K562 (cell line): ENCODE results near the gene SPRY4. TPM values are rescaled to one million over a fixed set of nuclear protein-coding genes. Genes with fewer than 3 reads are reported as not detected.
A peak's percentile ranks its signal among the peaks of the same experiment; 100 is the strongest.

Source experiments
- BRF1 ChIP-seq: IDR thresholded peaks from 3 replicates; pipeline ENCODE4 v1.6.1; 2011; ENCODE audit warnings: borderline replicate concordance, mild to moderate bottlenecking; ENCODE audit not compliant: insufficient read length; ENCODE audit errors: extremely low read depth
- FOXA3 ChIP-seq, 2 experiments: fragments of 450-650 bp in 1 of 2; sonication (generic) in 1 of 2; formaldehyde crosslinking; IDR thresholded peaks in 1 of 2; conservative IDR thresholded peaks in 1 of 2; 2 replicates each; pipeline versions ENCODE4 v1.4.0 to v1.8.0; 2020 to 2022; ENCODE audit warnings: mild to moderate bottlenecking in 2 of 2, missing genetic modification reagents in 1 of 2
- GATAD2B ChIP-seq: fragments of 450-650 bp; IDR thresholded peaks from 2 replicates; pipeline ENCODE4 v1.6.1; 2017; ENCODE audit warnings: mild to moderate bottlenecking, borderline replicate concordance
- HNRNPK ChIP-seq: fragments of 200-400 bp; formaldehyde crosslinking; IDR thresholded peaks from one replicate; pipeline ENCODE4 v1.6.1; 2018; ENCODE audit warnings: mild to moderate bottlenecking, low read depth, low read length; ENCODE audit not compliant: poor library complexity, severe bottlenecking
- JUN ChIP-seq, 2 experiments: sonication (generic) in 1 of 2; formaldehyde crosslinking in 1 of 2; IDR thresholded peaks; 2 replicates each; pipeline versions ENCODE4 v1.6.1 to v1.8.0; 2012 to 2022; ENCODE audit warnings: borderline replicate concordance in 2 of 2, mild to moderate bottlenecking in 2 of 2, improper control_type of control experiment in 1 of 2, low read depth in 1 of 2, low read length in 1 of 2, missing genetic modification reagents in 1 of 2
- KDM2B ChIP-seq: fragments of 250-450 bp; sonication (Bioruptor Pico); IDR thresholded peaks from 2 replicates; pipeline ENCODE4 v1.8.0; 2021; ENCODE audit warnings: mild to moderate bottlenecking, moderate library complexity
- KHSRP ChIP-seq: fragments of 450-650 bp; IDR thresholded peaks from 2 replicates; pipeline ENCODE4 v1.6.1; 2017
- NCOA2 ChIP-seq, 2 experiments: fragments of 450-650 bp; IDR thresholded peaks; 2 replicates each; pipeline ENCODE4 v1.6.1; 2018; ENCODE audit warnings: mild to moderate bottlenecking in 2 of 2, moderate library complexity in 1 of 2; ENCODE audit not compliant: partially characterized antibody in 2 of 2
- RBM17 ChIP-seq: fragments of 200-400 bp; formaldehyde crosslinking; IDR thresholded peaks from 2 replicates; pipeline ENCODE4 v1.6.1; 2017; ENCODE audit warnings: low read depth, mild to moderate bottlenecking, low read length, borderline replicate concordance
- SNRNP70 ChIP-seq: fragments of 200-400 bp; formaldehyde crosslinking; optimal IDR thresholded peaks from 2 replicates; pipeline ENCODE3; 2017; ENCODE audit warnings: low read depth, low read length
- SRSF9 ChIP-seq: fragments of 200-400 bp; formaldehyde crosslinking; IDR thresholded peaks from 2 replicates; pipeline ENCODE4 v1.6.1; 2017; ENCODE audit warnings: low read depth, low read length, borderline replicate concordance
- TAL1 ChIP-seq: fragments of 450-650 bp; IDR thresholded peaks from 2 replicates; pipeline ENCODE4 v1.6.1; 2016; ENCODE audit warnings: mild to moderate bottlenecking
- TARDBP ChIP-seq: fragments of 450-650 bp; IDR thresholded peaks from 2 replicates; pipeline ENCODE4 v1.6.1; 2016
- THRAP3 ChIP-seq: fragments of 450-650 bp; IDR thresholded peaks from 2 replicates; pipeline ENCODE4 v1.6.1; 2016; ENCODE audit warnings: mild to moderate bottlenecking, inconsistent platforms, borderline replicate concordance
- ZBTB8A ChIP-seq: fragments of 450-650 bp; IDR thresholded peaks from 2 replicates; pipeline ENCODE4 v1.6.1; 2018; ENCODE audit warnings: mild to moderate bottlenecking, moderate library complexity; ENCODE audit not compliant: partially characterized antibody
- ZFP1 ChIP-seq: fragments of 450-650 bp; formaldehyde crosslinking; IDR thresholded peaks from 2 replicates; pipeline ENCODE4 v1.4.0; 2020; ENCODE audit warnings: mild to moderate bottlenecking, mixed read lengths
- ZNF431 ChIP-seq: sonication (generic); formaldehyde crosslinking; IDR thresholded peaks from 2 replicates; pipeline ENCODE4 v1.8.0; 2022; ENCODE audit warnings: mild to moderate bottlenecking, missing genetic modification reagents
- ZNF76 ChIP-seq: fragments of 250-450 bp; sonication (Bioruptor Pico); IDR thresholded peaks from 2 replicates; pipeline ENCODE4 v1.4.0; 2020; ENCODE audit warnings: mild to moderate bottlenecking, moderate library complexity, borderline replicate concordance
- polyA plus RNA-seq, 8 experiments: library from polyadenylated mRNA; depleted of rRNA in 4 of 8; stranded (reverse) in 5 of 8; unstranded in 3 of 8; fragments of >200 nt; fragmentation: Nextera tagmentation in 2 of 8; fragmentation: Illumina TruSeq in 1 of 8; extraction: Ambion mirVana in 2 of 8; extraction: Trizol in 1 of 8; gene quantifications; 2 replicates each; pipeline versions ENCODE4 v1.2.1 to v1.2.3, GENCODE V29; 2011 to 2014; ENCODE audit warnings: inconsistent platforms in 1 of 8, missing spikeins in 1 of 8
- total RNA-seq, 7 experiments: library from RNA; depleted of rRNA in 6 of 7; stranded (reverse); fragments of >200 nt in 6 of 7; fragmentation: Illumina TruSeq in 2 of 7; extraction: Trizol in 2 of 7; gene quantifications; 2 replicates each; pipeline versions ENCODE4 v1.2.1 to v1.2.3, GENCODE V29; 2011 to 2021; ENCODE audit warnings: low replicate concordance in 1 of 7
- TF ChIP-seq, protein P1 (sequence below): fragments of 250-450 bp; sonication (Bioruptor Pico); IDR thresholded peaks from 2 replicates; pipeline ENCODE4 v1.5.0; 2022; ENCODE audit warnings: mild to moderate bottlenecking
- TF ChIP-seq, protein P2 (sequence below): fragments of 250-450 bp; sonication (Bioruptor Pico); IDR thresholded peaks from 2 replicates; pipeline ENCODE4 v1.5.0; 2021
- TF ChIP-seq, protein P3 (sequence below): fragments of 250-450 bp; sonication (Bioruptor Pico); IDR thresholded peaks from 2 replicates; pipeline ENCODE4 v1.8.0; 2022; ENCODE audit warnings: inconsistent platforms, mild to moderate bottlenecking, moderate library complexity, borderline replicate concordance
- TF ChIP-seq, protein P4 (sequence below): fragments of 250-450 bp; sonication (Bioruptor Pico); IDR thresholded peaks from 2 replicates; pipeline ENCODE4 v1.4.0; 2020; ENCODE audit warnings: mild to moderate bottlenecking

SPRY4 gene
- total and polyA plus RNA-seq, 9 of the 15 experiments (the other 6 are each of a cell fraction or from before 2014, with no cell fraction given), result 2.6 to 24.2 (median 9.5) TPM

GRCh38 chr5:142356716-142357468, 32.1 kb upstream of the SPRY4 start (continued):
- TF ChIP-seq, protein P1, sequence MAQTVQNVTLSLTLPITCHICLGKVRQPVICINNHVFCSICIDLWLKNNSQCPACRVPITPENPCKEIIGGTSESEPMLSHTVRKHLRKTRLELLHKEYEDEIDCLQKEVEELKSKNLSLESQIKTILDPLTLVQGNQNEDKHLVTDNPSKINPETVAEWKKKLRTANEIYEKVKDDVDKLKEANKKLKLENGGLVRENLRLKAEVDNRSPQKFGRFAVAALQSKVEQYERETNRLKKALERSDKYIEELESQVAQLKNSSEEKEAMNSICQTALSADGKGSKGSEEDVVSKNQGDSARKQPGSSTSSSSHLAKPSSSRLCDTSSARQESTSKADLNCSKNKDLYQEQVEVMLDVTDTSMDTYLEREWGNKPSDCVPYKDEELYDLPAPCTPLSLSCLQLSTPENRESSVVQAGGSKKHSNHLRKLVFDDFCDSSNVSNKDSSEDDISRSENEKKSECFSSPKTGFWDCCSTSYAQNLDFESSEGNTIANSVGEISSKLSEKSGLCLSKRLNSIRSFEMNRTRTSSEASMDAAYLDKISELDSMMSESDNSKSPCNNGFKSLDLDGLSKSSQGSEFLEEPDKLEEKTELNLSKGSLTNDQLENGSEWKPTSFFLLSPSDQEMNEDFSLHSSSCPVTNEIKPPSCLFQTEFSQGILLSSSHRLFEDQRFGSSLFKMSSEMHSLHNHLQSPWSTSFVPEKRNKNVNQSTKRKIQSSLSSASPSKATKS (CRISPR knock-in tag), result no peak
- no peak for TF ChIP-seq ZNF431 (CRISPR knock-in tag)
- TF ChIP-seq KHSRP, result no peak
- TF ChIP-seq KDM2B (CRISPR knock-in tag), result no peak
- TF ChIP-seq, protein P2, sequence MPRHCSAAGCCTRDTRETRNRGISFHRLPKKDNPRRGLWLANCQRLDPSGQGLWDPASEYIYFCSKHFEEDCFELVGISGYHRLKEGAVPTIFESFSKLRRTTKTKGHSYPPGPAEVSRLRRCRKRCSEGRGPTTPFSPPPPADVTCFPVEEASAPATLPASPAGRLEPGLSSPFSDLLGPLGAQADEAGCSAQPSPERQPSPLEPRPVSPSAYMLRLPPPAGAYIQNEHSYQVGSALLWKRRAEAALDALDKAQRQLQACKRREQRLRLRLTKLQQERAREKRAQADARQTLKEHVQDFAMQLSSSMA (CRISPR knock-in tag), result no peak
- TF ChIP-seq, protein P3, sequence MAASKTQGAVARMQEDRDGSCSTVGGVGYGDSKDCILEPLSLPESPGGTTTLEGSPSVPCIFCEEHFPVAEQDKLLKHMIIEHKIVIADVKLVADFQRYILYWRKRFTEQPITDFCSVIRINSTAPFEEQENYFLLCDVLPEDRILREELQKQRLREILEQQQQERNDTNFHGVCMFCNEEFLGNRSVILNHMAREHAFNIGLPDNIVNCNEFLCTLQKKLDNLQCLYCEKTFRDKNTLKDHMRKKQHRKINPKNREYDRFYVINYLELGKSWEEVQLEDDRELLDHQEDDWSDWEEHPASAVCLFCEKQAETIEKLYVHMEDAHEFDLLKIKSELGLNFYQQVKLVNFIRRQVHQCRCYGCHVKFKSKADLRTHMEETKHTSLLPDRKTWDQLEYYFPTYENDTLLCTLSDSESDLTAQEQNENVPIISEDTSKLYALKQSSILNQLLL, result no peak
- TF ChIP-seq, protein P4, sequence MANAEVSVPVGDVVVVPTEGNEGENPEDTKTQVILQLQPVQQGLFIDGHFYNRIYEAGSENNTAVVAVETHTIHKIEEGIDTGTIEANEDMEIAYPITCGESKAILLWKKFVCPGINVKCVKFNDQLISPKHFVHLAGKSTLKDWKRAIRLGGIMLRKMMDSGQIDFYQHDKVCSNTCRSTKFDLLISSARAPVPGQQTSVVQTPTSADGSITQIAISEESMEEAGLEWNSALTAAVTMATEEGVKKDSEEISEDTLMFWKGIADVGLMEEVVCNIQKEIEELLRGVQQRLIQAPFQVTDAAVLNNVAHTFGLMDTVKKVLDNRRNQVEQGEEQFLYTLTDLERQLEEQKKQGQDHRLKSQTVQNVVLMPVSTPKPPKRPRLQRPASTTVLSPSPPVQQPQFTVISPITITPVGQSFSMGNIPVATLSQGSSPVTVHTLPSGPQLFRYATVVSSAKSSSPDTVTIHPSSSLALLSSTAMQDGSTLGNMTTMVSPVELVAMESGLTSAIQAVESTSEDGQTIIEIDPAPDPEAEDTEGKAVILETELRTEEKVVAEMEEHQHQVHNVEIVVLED (CRISPR knock-in tag), result no peak
- TF ChIP-seq HNRNPK, result no peak
- no peak for TF ChIP-seq TARDBP
- no peak for TF ChIP-seq BRF1
- TF ChIP-seq ZFP1 (CRISPR knock-in tag), result no peak
- TF ChIP-seq FOXA3 (CRISPR knock-in tag; conservative IDR thresholded peaks at IDR 0.05 in 1 of 2, IDR thresholded peaks at IDR 0.05 in 1 of 2), result no peak; a peak in 1 of 4 replicates
- no peak for TF ChIP-seq SRSF9
- no peak for TF ChIP-seq THRAP3
- no peak for TF ChIP-seq NCOA2 (IDR thresholded peaks at IDR 0.05; ENCODE audit: partially characterized antibody in 2 of 2)
- TF ChIP-seq TAL1, result no peak
- TF ChIP-seq ZBTB8A, result no peak
- TF ChIP-seq JUN (IDR thresholded peaks at IDR 0.05; ENCODE audit: borderline replicate concordance, low read depth, low read length), result peak; percentile 59; the same call in 1 of the 2 replicates
- TF ChIP-seq JUN (CRISPR knock-in tag; IDR thresholded peaks at IDR 0.05; ENCODE audit: borderline replicate concordance), result 0 out of 2 replicates have a peak, but pooled peaks have one; percentile 76
- peak; percentile 64; the same call in 1 of the 2 replicates for TF ChIP-seq ZNF76 (CRISPR knock-in tag)
- TF ChIP-seq RBM17, result no peak
- TF ChIP-seq GATAD2B, result peak; percentile 77; the same call in 1 of the 2 replicates
- TF ChIP-seq SNRNP70, result no peak
